Measurements from ENCODE around the gene MVB12B.

DNA sequence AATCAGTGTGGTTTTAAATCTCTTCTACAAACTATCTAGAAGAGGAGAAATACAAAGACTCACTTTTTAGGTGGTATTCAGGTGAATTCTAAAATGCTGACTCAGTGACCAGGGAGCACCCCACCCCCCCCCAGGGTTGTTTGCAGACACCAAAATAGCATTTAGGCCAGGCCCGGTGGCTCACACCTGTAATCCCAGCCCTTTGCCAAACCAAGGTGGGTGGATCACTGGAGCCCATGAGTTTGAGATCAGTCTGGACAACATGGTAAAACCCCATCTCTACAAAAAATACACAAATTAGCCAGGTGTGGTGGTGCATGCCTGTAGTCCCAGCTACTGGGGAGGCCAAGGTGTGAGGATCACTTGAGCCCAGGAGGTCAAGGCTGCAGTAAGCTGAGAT, 168.1 kb downstream of the MVB12B start:
- TF ChIP-seq, protein P1, sequence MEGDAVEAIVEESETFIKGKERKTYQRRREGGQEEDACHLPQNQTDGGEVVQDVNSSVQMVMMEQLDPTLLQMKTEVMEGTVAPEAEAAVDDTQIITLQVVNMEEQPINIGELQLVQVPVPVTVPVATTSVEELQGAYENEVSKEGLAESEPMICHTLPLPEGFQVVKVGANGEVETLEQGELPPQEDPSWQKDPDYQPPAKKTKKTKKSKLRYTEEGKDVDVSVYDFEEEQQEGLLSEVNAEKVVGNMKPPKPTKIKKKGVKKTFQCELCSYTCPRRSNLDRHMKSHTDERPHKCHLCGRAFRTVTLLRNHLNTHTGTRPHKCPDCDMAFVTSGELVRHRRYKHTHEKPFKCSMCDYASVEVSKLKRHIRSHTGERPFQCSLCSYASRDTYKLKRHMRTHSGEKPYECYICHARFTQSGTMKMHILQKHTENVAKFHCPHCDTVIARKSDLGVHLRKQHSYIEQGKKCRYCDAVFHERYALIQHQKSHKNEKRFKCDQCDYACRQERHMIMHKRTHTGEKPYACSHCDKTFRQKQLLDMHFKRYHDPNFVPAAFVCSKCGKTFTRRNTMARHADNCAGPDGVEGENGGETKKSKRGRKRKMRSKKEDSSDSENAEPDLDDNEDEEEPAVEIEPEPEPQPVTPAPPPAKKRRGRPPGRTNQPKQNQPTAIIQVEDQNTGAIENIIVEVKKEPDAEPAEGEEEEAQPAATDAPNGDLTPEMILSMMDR (conservative IDR thresholded peaks at IDR 0.05 in 1 of 2, IDR thresholded peaks at IDR 0.05 in 1 of 2; ENCODE audit: low read depth in 1 of 2, low read length in 2 of 2): no peak
- TF ChIP-seq EZH2 (IDR thresholded peaks at IDR 0.05; ENCODE audit: low read length, missing control alignments): no peak

Measured in fibroblast of lung (primary cell).